GM21717 (cell line): ENCODE results near the gene CARD19.
A peak's percentile ranks its signal among the peaks of the same experiment; 100 is the strongest.

ENCODE experiments used
- ATAC-seq: cut with Tn5 transposase; IDR thresholded peaks from one replicate; pipeline ENCODE4 v1.9.1; 2021; ENCODE audit warnings: mild to moderate bottlenecking, moderate library complexity; ENCODE audit not compliant: unreplicated experiment

CARD19 gene

GRCh38 chr9:93061791-93062763 is 33.9 kb upstream of the CARD19 start:
- no peak for ATAC-seq

GRCh38 chr9:93064392-93065134 is 31.5 kb upstream of the CARD19 start:
- ATAC-seq, result peak; percentile 91

DNA sequence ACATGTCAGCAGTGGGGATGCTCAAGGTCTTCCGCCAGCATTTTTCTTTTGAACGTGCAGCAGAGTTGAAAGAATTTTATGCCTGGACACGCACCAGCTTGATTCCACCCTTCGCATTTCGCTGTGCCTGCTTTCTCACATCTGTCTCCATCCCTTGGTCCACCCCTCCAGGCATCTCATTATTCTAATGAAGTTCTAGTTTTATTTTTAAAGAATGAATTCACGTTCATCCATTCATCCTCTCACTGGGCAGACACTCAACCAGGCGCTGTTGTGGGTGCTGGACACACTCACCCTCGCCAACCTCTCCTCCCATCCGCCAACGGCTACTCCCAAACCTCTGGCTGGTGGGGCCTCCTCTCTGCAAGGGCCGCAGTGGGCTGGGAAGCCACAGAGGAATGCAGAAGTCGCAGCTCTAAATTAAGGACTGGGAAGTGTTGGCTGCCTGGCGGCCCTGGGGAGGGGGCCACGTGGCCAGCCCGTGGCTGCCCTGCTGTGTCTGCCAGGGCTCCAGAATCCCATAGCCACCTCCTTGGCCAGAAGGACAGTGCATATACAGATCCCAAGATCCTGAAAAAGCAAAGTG is 30.8 kb upstream of the CARD19 start:
- ATAC-seq, result no peak

DNA sequence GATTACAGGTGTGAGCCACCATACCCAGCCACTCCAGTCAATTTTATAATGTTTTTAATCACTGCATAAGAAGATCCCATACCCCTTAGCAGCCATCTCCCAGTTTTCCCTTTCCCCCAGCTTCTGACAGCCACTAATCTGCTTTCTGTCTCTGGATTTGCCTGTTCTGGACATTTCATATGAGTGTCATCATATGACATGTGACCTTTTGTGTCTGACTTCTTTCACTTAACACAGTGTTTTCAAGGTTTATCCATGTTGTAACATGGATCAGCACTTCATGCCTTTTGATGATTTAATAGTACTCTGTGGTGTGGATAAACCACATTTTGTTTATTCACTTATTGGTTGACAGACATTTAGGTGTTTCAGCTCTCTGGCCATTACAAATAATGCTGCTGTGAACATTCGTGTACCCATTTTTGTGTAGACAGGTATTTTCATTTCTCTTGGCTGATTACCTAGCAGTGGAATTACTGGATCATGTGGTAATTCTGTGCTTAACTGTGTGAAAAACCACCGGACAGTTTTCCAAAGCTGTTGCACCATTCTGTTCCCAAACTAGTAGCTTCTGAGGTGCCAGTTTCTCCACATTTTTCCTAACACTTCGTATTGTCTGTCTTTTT is 28.9 kb upstream of the CARD19 start:
- no peak for ATAC-seq

GRCh38 chr9:93068956-93069355 is 27.1 kb upstream of the CARD19 start:
- ATAC-seq, result no peak

DNA sequence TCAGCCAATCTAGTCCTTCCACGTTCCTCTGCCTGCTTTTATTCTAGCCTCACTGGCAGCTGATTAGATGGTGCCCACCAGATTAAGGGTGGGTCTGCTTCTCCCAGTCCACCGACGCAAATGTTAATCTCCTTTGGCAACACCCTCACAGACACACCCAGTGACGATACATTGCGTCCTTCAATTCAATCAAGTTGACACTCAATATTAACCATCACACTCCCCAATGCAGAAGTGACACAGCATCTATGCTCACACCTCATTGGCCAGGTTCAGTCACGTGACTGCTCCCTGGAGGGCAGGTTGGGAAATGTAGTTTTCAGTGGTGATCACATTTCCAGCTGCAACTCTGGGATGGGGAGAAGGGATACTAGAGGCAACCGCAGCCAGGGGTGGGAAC is 24.6 kb upstream of the CARD19 start:
- no peak for ATAC-seq

GRCh38 chr9:93072383-93072795 is 23.6 kb upstream of the CARD19 start:
- no peak for ATAC-seq

DNA sequence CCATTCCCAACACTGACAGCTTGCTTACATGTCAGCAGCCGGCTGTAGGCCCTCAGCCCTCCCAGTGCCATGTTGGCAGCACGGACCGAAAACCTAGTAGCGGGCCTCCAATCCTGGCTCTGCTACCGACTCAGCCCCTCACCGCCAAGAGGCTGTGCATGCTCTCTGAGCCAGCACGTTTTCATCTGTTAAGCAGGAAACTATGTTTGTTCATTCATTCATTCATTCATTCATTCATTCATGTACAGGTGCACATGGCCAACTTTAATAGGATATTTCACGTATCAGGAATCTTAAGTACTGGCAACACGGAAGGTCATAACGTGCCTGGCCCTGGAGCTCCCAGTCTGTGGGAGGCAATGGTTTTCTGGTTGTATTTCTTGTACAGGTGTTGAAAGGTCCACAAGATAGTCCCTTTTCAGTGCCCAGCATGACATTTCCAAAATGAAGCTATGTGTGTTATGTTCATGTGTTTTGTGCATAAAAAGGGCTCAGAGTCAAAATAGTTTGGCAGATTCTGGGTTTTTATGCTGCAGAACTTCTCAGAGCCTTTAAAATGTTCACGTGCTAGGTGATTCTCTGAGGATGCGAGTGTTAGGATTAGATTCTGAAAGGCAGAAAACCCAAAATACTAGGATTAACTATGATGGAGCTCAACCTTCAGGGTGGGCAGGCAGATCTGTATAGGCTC is 19.8 kb upstream of the CARD19 start:
- ATAC-seq, result no peak

DNA sequence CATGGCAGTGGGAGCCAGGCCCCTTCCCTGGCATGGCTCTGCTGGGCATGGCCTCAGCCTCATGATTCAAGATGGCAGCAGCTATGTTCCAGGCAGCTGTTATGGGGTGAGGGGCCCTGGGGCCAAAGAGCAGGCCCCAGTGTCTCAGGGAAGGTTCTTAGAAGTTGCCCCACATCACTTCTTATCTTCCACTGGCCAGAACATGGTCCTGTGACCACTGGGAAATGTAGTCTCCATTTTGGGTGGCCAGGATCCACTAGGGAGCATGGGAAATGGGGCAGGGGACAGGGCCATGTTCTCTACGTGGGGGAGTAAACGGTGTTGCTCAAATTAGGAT is 19.3 kb upstream of the CARD19 start:
- ATAC-seq, result no peak

GRCh38 chr9:93077367-93077766 is 18.6 kb upstream of the CARD19 start:
- ATAC-seq, result no peak

GRCh38 chr9:93077811-93078210 is 18.2 kb upstream of the CARD19 start:
- no peak for ATAC-seq

DNA sequence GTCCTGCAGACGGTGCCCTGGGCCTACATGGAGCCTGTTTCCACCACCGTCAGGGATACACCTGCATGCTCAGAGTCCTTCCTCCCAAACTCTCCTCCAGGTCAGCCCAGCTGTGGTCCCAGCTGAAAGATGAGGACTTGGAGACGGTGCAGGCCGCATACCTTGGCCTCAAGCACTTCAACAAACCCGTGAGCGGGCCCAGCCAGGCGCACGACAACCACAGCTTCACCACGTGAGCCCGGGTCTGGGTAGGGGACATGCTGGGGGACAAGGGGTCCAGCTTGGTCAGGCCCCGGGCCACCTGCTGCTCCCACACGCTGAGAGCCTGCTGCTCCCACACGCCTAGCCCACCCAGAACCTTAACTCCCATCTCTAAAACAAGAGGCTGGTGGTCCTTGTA is 16.6 kb upstream of the CARD19 start:
- no peak for ATAC-seq

GRCh38 chr9:93080406-93080805 is 15.6 kb upstream of the CARD19 start:
- no peak for ATAC-seq

DNA sequence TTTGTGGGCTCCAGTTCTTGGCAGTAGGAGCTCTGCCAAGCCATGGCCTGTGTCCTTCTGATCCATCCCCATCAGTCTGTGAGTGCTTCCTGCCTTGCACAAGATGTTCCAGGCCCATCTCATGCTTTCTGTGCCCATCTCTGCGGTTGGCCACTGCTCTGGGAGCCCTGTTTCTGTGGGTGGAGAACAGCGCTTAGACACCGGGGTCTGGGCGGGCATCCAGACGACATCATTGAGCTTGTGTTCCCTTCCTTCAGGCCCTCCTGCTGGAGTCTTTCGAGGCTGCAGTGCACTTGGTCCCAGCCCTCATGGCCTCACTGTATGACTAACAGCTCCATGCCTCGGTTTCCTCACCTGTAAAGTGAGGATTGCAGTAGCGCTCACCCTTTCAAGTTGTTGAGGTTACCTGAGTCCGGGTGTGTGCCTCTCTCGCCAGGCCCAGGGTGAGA is 14.9 kb upstream of the CARD19 start:
- ATAC-seq, result no peak

- no peak for ATAC-seq
Observed at GRCh38 chr9:93081931-93082330, 14.1 kb upstream of the CARD19 start.

- no peak for ATAC-seq
Observed at GRCh38 chr9:93082841-93083411, 13.1 kb upstream of the CARD19 start.

DNA sequence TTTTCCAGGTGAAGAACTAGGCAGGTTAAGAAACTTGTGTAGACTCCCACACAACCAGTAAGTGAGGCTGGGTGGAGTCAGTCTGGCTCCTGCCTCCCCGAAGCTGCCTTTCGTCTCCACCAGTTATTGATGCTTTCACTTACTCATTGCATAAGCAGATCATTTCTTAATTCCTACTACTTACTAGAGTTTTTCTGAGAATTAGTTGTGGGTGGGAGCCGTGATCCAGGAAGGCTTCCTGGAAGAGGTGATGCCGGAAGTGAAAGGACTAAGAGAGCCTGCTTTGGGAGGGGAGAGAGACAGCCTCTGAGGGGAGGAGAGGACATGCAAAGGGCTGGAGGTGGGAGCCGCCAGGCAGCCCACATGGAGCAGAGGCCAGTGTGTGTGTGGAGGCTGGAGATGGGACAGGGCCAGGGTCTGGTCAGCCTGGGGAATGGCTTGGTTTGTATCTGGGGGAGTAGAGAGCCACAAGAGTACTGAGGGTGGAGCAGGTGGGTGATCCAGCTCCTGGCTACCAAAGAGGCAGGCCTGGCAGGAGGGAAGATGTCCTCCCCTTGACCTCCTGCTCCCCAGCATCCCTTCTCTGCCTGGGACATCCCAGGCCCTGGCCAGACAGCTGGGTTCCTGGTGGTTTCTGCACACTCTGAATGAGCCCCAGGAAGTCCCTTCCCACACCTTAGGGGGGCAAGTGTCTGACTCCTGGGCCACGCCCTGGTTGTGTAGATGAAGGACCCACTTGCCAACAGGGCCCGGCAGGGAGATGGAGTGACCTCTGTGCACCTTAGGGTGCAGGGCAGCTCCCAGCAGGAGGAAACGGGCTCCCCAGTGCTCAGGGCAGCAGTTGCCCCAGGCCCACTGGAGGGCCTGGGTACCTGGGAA is 12.2 kb upstream of the CARD19 start:
- no peak for ATAC-seq

DNA sequence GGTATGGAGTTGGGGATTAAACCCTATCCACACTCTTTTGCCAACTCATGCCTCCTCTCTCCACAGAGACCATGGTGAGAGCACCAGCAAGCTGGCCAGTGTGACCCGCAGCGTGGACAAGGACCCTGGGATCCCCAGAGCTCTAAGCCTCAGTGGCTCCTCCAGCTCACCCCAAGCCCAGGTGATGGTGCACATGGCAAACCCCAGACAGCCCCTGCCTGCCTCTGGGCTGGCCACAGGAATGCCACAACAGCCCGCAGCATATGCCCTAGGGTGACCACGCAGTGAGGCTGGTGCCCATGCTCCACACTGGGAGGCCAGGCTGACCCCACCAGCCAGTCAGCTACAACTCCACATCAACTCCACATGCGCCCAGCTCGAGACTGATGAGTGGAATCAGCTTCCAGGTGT is 11.5 kb upstream of the CARD19 start:
- ATAC-seq, result no peak

GRCh38 chr9:93085676-93086075 is 10.3 kb upstream of the CARD19 start:
- no peak for ATAC-seq
